MCF 10A (cell line): ENCODE data around the gene RND1. TPM values are rescaled to one million over a fixed set of nuclear protein-coding genes. Genes with fewer than 3 reads are reported as not detected.
"Not testable (repeated sequence)": the region's sequence is repeated elsewhere in the genome, so short reads cannot be mapped to it uniquely, and the experiment has no call there.

Source experiments
- BruUV-seq: library from RNA; stranded (reverse); fragments of 400-500 nt; replicated peaks from 2 replicates; lab custom pipeline; 2021; lab: Mats Ljungman, UMichigan
- CTCF ChIA-PET: fragments of 300-600 bp; sonication (Branson Sonifier 250); formaldehyde crosslinking; extraction: SDS; loops from one replicate; lab custom pipeline; 2021; ENCODE audit warnings: antibody characterized with exemption, inconsistent platforms; lab: Yijun Ruan, JAX
- POLR2A ChIA-PET: fragments of 300-600, 350-650 bp; sonication (Branson Sonifier 250); formaldehyde crosslinking; extraction: SDS; loops from one replicate; lab custom pipeline; 2020; ENCODE audit warnings: antibody characterized with exemption, inconsistent platforms; lab: Yijun Ruan, JAX
- DNase-seq: peaks from one replicate; pipeline ENCODE4 v3.0.0-alpha.2; 2018; ENCODE audit not compliant: unreplicated experiment
- H3K27ac Mint-ChIP-seq: one replicate; pipeline ENCODE4 v1.8.0; 2022; ENCODE audit warnings: mild to moderate bottlenecking, low read depth, mixed read lengths; ENCODE audit not compliant: unreplicated experiment
- H3K27me3 Mint-ChIP-seq: one replicate; pipeline ENCODE4 v1.8.0; 2022; ENCODE audit warnings: mixed read lengths; ENCODE audit not compliant: insufficient read depth, unreplicated experiment
- H3K36me3 Mint-ChIP-seq: one replicate; pipeline ENCODE4 v1.8.0; 2022; ENCODE audit warnings: mild to moderate bottlenecking, moderate library complexity, mixed read lengths; ENCODE audit not compliant: insufficient read depth, unreplicated experiment
- H3K4me1 Mint-ChIP-seq: one replicate; pipeline ENCODE4 v1.8.0; 2022; ENCODE audit warnings: mixed read lengths; ENCODE audit not compliant: insufficient read depth, unreplicated experiment
- H3K4me3 Mint-ChIP-seq: one replicate; pipeline ENCODE4 v1.8.0; 2022; ENCODE audit warnings: mild to moderate bottlenecking, moderate library complexity, mixed read lengths; ENCODE audit not compliant: unreplicated experiment
- H3K9me3 Mint-ChIP-seq: one replicate; pipeline ENCODE4 v1.8.0; 2022; ENCODE audit warnings: mixed read lengths; ENCODE audit not compliant: unreplicated experiment
- intact Hi-C: fragments of 100-400 bp; cut with micrococcal nuclease; formaldehyde crosslinking; loops from 2 replicates; pipeline ENCODE4 v1.14.1; 2022
- total RNA-seq: library from RNA; stranded (reverse); gene quantifications from 2 replicates; pipeline ENCODE4 v1.2.3, GENCODE V29; 2022
- TF ChIP-seq, protein P1 (sequence below): fragments of 200-600 bp; IDR thresholded peaks from one replicate; pipeline ENCODE4 v1.8.0; 2022; ENCODE audit warnings: antibody characterized with exemption, mild to moderate bottlenecking; ENCODE audit not compliant: unreplicated experiment

Gene RND1
- total RNA-seq, 1 experiment from 2014 or later, result 1.0 TPM

DNA sequence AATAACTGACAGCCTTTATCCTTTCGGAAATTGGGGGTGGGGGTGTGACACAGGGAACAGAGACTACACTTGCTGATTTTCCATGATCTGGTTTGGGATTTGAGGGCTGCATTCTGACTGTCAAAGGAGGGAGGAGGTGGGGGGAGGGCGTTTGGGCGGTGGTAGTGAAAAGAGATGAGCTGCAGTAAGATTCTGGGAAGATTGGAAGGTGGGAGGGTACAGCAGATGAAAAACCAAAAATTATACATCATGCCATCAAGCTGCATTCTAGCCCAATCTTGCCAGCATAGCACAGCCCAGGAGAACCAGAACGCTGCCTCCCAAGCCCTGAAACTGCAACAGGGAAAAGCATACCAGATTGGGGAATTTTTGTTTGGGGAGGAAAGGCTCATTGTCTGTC lies 2.4 kb downstream of the RND1 start:
- H3K27me3 Mint-ChIP-seq, result no peaks in the 10 kb centered on the region
- no peaks in the 10 kb centered on the region for H3K9me3 Mint-ChIP-seq
- ChIA-PET POLR2A (no interaction called here), CTCF (interaction anchor here (2.5 to 3.1 kb wide), 2 partner anchors 10 to 27 kb away, joined by 11 to 15 read pairs; no protein-coding TSS in a partner anchor)
- no peak overlapping the region for H3K27ac Mint-ChIP-seq
- peaks cover 16% of the 10 kb centered on the region for H3K4me1 Mint-ChIP-seq
- no peak overlapping the region for H3K4me3 Mint-ChIP-seq
- H3K36me3 Mint-ChIP-seq, result no peaks in the 10 kb centered on the region
- intact Hi-C loops, result no loop called here
- no TSS peak for BruUV-seq
- DNase-seq, result no peak
- TF ChIP-seq, protein P1, sequence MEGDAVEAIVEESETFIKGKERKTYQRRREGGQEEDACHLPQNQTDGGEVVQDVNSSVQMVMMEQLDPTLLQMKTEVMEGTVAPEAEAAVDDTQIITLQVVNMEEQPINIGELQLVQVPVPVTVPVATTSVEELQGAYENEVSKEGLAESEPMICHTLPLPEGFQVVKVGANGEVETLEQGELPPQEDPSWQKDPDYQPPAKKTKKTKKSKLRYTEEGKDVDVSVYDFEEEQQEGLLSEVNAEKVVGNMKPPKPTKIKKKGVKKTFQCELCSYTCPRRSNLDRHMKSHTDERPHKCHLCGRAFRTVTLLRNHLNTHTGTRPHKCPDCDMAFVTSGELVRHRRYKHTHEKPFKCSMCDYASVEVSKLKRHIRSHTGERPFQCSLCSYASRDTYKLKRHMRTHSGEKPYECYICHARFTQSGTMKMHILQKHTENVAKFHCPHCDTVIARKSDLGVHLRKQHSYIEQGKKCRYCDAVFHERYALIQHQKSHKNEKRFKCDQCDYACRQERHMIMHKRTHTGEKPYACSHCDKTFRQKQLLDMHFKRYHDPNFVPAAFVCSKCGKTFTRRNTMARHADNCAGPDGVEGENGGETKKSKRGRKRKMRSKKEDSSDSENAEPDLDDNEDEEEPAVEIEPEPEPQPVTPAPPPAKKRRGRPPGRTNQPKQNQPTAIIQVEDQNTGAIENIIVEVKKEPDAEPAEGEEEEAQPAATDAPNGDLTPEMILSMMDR, result no peak

DNA sequence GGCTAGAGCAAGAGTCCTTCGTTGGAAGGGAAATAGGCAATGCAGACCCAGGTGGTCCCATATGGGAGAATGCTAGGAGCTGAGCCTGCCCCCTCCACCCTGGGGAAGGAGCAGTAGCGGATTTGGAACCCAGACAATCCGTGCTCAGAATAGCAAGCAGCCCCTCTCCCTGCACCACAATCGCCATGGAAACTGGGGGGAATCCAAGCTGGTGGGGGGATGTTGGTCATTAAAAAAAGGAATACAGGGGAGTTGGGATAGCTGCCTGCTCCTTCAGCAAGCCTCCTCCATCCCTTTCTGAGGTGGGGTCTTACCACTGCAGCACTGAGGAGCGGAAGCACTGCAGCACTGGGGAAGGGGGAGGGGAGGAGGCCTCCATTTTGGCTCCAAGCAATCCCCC lies 2.9 kb downstream of the RND1 start:
- Mint-ChIP-seq H3K4me1 (peaks cover 16% of the 10 kb centered on the region), H3K4me3 (no peak overlapping the region), H3K27me3 (no peaks in the 10 kb centered on the region), H3K36me3 (no peaks in the 10 kb centered on the region), H3K27ac (no peak overlapping the region), H3K9me3 (no peaks in the 10 kb centered on the region)
- TF ChIP-seq, protein P1, result no peak
- CTCF ChIA-PET, result interaction anchor here (1.1 to 2.5 kb wide), 2 partner anchors 9 to 152 kb away, joined by 3 to 11 read pairs; no protein-coding TSS in a partner anchor
- POLR2A ChIA-PET, result interaction anchor here (0.7 kb wide), 2 partner anchors 12 to 145 kb away, joined by 3 read pairs; no protein-coding TSS in a partner anchor
- intact Hi-C loops, result no loop called here
- no peak for DNase-seq
- BruUV-seq, result no TSS peak

- H3K9me3 Mint-ChIP-seq, result no peaks in the 10 kb centered on the region
- POLR2A ChIA-PET, result no interaction called here
- TF ChIP-seq, protein P1, result no peak
- peaks cover 14% of the 10 kb centered on the region for H3K4me1 Mint-ChIP-seq
- H3K27ac Mint-ChIP-seq, result peak overlapping the region; percentile 55
- no peak overlapping the region for H3K4me3 Mint-ChIP-seq
- intact Hi-C loops, result no loop called here
- H3K27me3 Mint-ChIP-seq, result no peaks in the 10 kb centered on the region
- BruUV-seq, result no TSS peak
- DNase-seq, result no peak
- CTCF ChIA-PET, result interaction anchor here (2.5 kb wide), 1 partner anchor 8 kb away, joined by 11 read pairs; no protein-coding TSS in a partner anchor
- H3K36me3 Mint-ChIP-seq, result no peaks in the 10 kb centered on the region
These were observed 4.6 kb downstream of the RND1 start for GRCh38 chr12:48861111-48861510.

DNA sequence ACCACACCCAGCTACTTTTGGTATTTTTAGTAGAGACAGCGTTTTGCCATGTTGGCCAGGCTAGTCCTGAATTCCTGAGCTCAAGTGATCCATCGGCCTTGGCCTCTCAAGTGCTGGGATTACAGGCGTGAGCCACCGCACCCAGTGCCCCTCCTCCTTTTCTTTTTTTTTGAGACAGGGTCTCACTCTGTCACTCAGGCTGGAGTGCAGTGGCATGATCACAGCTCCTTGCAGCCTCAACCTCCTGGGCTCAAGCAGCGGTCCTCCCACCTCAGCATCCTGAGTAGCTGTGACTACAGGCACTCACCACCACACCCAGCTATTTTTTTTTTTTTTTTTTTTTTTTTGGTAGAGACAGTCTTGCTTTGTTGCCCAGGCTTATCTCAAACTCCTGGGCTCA lies 5.4 kb downstream of the RND1 start:
- H3K4me1 Mint-ChIP-seq, H3K27me3 Mint-ChIP-seq, H3K27ac Mint-ChIP-seq, DNase-seq, H3K9me3 Mint-ChIP-seq, H3K36me3 Mint-ChIP-seq, BruUV-seq, intact Hi-C loops, H3K4me3 Mint-ChIP-seq: not testable (repeated sequence)
- POLR2A ChIA-PET, result interaction anchor here (0.6 to 0.7 kb wide), 2 partner anchors 14 to 116 kb away, joined by 3 to 4 read pairs; no protein-coding TSS in a partner anchor
- CTCF ChIA-PET, result interaction anchor here (0.5 to 1.5 kb wide), 5 partner anchors 9 to 67 kb away, joined by 3 to 7 read pairs (median 5); no protein-coding TSS in a partner anchor
